Fibroblast of lung (primary cell): ENCODE data around the gene SENP1.

Source experiments
- EZH2 ChIP-seq: IDR thresholded peaks from 2 replicates; pipeline ENCODE4 v1.5.1; 2012; ENCODE audit warnings: low read length, control low read depth, mild to moderate bottlenecking; ENCODE audit errors: missing control alignments
- TF ChIP-seq, protein P1 (sequence below), 2 donors: IDR thresholded peaks in 1 of 2; conservative IDR thresholded peaks in 1 of 2; 1 replicate in 1 of 2; 2 replicates in 1 of 2; pipeline ENCODE4 v1.5.1; 2011 to 2012; ENCODE audit warnings: low read length in 2 of 2, control low read depth in 1 of 2, inconsistent platforms in 1 of 2, low read depth in 1 of 2, mild to moderate bottlenecking in 1 of 2

DNA sequence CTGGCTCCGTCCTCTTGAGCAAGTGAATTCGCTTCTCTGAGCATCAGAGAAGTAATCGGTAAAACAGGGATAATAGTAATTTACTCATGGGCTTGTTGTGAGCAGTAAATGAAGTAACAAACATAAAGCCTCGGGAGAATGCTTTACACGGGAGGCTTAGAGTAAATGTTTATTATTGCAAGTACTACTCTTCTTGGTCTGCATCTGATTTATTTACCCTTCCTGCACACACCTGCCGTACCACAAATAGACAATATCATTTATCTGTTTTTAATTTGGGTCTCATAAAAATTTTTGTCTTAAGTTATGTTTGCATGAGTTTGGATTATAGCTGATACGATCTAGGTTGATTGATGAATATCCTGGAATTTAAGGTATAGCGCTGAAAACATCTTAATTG lies 93.8 kb downstream of the SENP1 start:
- TF ChIP-seq, protein P1, sequence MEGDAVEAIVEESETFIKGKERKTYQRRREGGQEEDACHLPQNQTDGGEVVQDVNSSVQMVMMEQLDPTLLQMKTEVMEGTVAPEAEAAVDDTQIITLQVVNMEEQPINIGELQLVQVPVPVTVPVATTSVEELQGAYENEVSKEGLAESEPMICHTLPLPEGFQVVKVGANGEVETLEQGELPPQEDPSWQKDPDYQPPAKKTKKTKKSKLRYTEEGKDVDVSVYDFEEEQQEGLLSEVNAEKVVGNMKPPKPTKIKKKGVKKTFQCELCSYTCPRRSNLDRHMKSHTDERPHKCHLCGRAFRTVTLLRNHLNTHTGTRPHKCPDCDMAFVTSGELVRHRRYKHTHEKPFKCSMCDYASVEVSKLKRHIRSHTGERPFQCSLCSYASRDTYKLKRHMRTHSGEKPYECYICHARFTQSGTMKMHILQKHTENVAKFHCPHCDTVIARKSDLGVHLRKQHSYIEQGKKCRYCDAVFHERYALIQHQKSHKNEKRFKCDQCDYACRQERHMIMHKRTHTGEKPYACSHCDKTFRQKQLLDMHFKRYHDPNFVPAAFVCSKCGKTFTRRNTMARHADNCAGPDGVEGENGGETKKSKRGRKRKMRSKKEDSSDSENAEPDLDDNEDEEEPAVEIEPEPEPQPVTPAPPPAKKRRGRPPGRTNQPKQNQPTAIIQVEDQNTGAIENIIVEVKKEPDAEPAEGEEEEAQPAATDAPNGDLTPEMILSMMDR (conservative IDR thresholded peaks at IDR 0.05 in 1 of 2, IDR thresholded peaks at IDR 0.05 in 1 of 2; ENCODE audit: low read depth in 1 of 2, low read length in 2 of 2), result no peak
- TF ChIP-seq EZH2, result no peak
